ENCODE data around the gene CACNG4. TPM values are rescaled to one million over a fixed set of nuclear protein-coding genes. Genes with fewer than 3 reads are reported as not detected.

Gene CACNG4
- polyA plus RNA-seq, 1 experiment: 0.06 TPM

- Histone ChIP-seq H3K36me3 (ENCODE audit: control insufficient read depth, insufficient read depth, low read length) (no peaks in the 10 kb centered on the region), H3K4me3 (ENCODE audit: low read depth, low read length) (no peak overlapping the region), H3K27me3 (ENCODE audit: control insufficient read depth, insufficient read depth, low read length) (peaks cover 56% of the 10 kb centered on the region)
- DNase-seq (ENCODE audit: low read depth): no peak
- no peak for TF ChIP-seq CTCF (IDR thresholded peaks at IDR 0.05; ENCODE audit: insufficient read depth, low read depth, low read length)
- ChIA-PET POLR2A (no interaction called here), CTCF (no interaction called here)
Measured at GRCh38 chr17:66963521-66963908, 992 bp upstream of the CACNG4 start.

- peaks cover 63% of the 10 kb centered on the region for H3K27me3 ChIP-seq (ENCODE audit: control insufficient read depth, insufficient read depth, low read length)
- ChIA-PET POLR2A (no interaction called here), CTCF (no interaction called here)
- TF ChIP-seq CTCF (IDR thresholded peaks at IDR 0.05; ENCODE audit: insufficient read depth, low read depth, low read length): no peak
- no peaks in the 10 kb centered on the region for H3K36me3 ChIP-seq (ENCODE audit: control insufficient read depth, insufficient read depth, low read length)
- DNase-seq (ENCODE audit: low read depth): no peak
- peak overlapping the region; percentile 14; the same call in 1 of the 2 replicates for H3K4me3 ChIP-seq (ENCODE audit: low read depth, low read length)
Measured at GRCh38 chr17:66964930-66965800, 658 bp downstream of the CACNG4 start.

- H3K4me3 ChIP-seq (ENCODE audit: low read depth, low read length): no peak overlapping the region
- no peak for TF ChIP-seq CTCF (IDR thresholded peaks at IDR 0.05; ENCODE audit: insufficient read depth, low read depth, low read length)
- H3K27me3 ChIP-seq (ENCODE audit: control insufficient read depth, insufficient read depth, low read length): peaks cover 67% of the 10 kb centered on the region
- no peak for DNase-seq (ENCODE audit: low read depth)
- H3K36me3 ChIP-seq (ENCODE audit: control insufficient read depth, insufficient read depth, low read length): no peaks in the 10 kb centered on the region
- CTCF ChIA-PET: interaction anchor here (1.1 kb wide), 1 partner anchor 11 kb away, joined by 3 read pairs; no protein-coding TSS in a partner anchor
- POLR2A ChIA-PET: no interaction called here
Measured at GRCh38 chr17:66965801-66966262, 1.3 kb downstream of the CACNG4 start.

- ChIA-PET CTCF (interaction anchor here (1.1 kb wide), 1 partner anchor 12 kb away, joined by 3 read pairs; no protein-coding TSS in a partner anchor), POLR2A (no interaction called here)
- no peak for DNase-seq (ENCODE audit: low read depth)
- Histone ChIP-seq H3K27me3 (ENCODE audit: control insufficient read depth, insufficient read depth, low read length) (peaks cover 68% of the 10 kb centered on the region), H3K36me3 (ENCODE audit: control insufficient read depth, insufficient read depth, low read length) (no peaks in the 10 kb centered on the region), H3K4me3 (ENCODE audit: low read depth, low read length) (no peak overlapping the region)
- TF ChIP-seq CTCF (IDR thresholded peaks at IDR 0.05; ENCODE audit: insufficient read depth, low read depth, low read length): no peak
Measured at GRCh38 chr17:66966298-66966697, 1.8 kb downstream of the CACNG4 start.

- DNase-seq (ENCODE audit: low read depth): no peak
- CTCF ChIA-PET: interaction anchor here (1.1 kb wide), 1 partner anchor 12 kb away, joined by 3 read pairs; no protein-coding TSS in a partner anchor
- no peaks in the 10 kb centered on the region for H3K36me3 ChIP-seq (ENCODE audit: control insufficient read depth, insufficient read depth, low read length)
- POLR2A ChIA-PET: no interaction called here
- no peak overlapping the region for H3K4me3 ChIP-seq (ENCODE audit: low read depth, low read length)
- H3K27me3 ChIP-seq (ENCODE audit: control insufficient read depth, insufficient read depth, low read length): peaks cover 68% of the 10 kb centered on the region
- no peak for TF ChIP-seq CTCF (IDR thresholded peaks at IDR 0.05; ENCODE audit: insufficient read depth, low read depth, low read length)
Measured at GRCh38 chr17:66966704-66967418, 2.4 kb downstream of the CACNG4 start.
